Stimulated activated CD8-positive, alpha-beta memory T cell treated with anti-CD3 and anti-CD28 coated beads, Interleukin-2, amount 100 ng/mL, for 1 hour (primary cell): ENCODE data around the gene TMEM258.

ENCODE experiments used
- DNase-seq, 2 donors: peaks; one replicate each; pipeline ENCODE4 v3.0.0-alpha.2; 2020; ENCODE audit warnings: low read depth in 2 of 2

The TMEM258 gene

GRCh38 chr11:61820174-61820573 is 27.8 kb upstream of the TMEM258 start:
- DNase-seq, result no peak

- no peak for DNase-seq
Measured at GRCh38 chr11:61817471-61818202, 25.2 kb upstream of the TMEM258 start.

DNA sequence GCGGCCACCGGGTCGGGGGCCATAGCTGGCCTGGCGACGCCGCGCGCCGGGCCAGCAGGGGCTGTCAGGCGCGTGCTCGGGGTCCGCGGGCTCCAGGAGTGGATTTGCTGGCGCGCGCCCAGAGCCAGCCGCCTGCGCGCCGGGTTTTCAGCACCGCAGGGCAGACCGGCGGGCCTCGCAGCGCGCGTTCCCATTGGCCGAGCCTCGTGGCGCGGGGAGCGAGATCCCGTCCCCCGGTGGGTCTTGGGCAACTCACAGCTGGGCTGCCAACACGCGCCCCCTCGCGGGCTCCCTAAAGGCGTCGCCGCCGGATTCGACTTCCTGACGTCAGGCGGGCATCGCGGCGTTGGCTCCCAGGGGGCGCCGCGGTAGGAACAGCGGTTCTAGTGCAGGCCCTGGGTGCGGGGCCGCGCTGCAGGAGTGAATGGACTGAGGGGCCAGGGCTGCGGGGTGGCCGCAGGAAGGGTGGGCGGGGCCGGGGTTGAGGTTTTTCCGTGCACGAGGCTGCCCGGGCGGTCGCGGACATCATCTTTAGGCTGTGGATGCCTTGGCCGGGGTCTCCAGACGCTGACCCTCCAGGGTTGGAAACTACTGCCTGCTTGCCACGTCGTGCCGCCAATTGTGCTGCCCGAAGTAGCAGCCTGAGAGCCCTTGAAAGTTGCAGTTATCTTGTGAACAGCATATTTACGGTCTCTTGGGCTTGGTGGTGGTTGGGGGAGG is 24.5 kb upstream of the TMEM258 start, which contains the start of gene FADS1:
Gene FADS1, minus strand, starts transcription at position 268 of the 720 bp plus-strand sequence. Its CDS starts 74 bp downstream, at position 194.
- DNase-seq, result peak in 1 of 2 donors; percentile 41

DNA sequence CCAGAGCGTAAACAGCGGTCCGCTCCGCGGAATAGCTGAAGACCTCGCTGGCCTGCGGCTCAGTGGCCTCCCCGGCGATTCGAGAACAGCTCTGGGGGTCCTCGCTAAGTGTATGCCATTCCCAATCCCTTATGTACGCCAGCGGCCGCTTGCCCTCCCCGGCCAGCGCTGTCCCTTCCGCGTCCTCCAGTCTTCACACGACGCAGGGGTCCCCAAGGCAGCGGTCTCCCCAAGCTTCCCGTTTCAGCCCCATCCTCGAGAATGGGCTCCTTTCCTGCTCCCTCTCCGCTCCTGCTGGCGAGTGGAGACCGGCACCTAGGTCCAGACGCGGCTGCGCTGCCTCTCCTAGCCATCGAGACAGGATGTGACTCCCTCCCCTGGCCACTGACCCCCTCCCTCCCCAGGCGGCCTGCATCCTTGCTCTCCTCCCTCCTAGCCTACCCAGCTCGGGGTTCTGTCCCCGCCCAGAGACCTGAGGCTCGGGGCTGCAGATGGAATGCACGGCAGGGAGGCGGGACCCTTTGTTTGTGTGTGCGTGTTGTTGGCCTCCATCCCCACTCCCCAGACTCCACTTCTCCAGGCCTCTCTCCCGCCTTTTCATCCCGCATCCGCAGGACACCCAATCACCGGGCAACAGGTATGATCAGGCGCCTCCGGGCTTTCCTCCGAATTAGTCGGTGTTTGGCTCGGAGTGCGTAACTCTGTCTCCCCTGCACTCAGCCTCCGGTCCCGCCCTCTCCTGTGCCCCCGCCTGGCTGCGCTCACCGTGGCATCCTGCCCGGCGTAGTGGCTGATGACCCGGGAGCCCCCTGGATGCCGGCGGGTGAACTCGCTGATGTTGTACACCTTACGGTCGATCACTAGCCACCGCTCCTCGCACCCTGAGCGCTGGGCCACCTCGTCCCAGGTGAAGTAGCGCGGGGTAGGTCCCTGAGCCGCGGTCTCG is 23.7 kb upstream of the TMEM258 start:
- no peak for DNase-seq

DNA sequence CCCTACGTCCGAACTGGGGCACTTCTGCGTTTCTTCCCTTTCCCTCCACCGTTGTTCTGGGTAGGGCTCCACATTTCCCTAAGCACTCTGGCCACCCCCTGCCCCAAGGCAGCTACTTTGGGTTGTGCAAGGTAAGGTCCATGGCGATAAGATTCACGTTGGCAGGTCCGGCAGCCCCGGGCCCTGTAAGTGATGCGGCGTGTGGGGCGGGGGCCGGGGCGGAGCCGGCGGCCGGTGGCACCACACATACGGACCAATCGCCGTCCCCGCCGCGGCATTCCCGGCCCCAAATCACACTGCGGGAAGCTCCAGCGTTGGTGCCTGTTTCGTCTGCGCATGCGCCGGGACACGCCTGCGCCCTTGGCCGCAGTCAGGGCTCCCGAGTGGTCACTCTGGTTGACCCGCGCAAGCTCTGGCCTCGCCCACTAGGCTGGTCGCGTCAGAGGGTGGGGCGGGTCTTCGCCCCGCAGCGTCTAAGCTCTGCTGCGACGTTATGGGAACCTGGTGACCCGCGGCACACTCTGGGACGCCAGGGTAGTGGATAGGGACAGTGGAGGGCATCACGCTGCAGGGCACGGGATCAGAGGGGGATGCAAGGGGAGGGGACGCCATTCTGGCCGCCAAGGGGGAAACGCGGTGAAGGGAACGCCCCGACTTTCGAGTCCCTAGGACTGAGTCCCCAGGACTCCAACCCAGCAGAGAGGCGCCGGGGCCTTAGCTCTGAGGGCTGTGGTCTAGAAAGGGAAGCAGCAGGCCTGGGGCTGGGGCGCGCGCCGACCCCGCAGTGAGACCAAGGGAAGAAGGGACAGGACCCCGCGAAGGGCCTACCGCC is 22.8 kb upstream of the TMEM258 start:
- no peak for DNase-seq

DNA sequence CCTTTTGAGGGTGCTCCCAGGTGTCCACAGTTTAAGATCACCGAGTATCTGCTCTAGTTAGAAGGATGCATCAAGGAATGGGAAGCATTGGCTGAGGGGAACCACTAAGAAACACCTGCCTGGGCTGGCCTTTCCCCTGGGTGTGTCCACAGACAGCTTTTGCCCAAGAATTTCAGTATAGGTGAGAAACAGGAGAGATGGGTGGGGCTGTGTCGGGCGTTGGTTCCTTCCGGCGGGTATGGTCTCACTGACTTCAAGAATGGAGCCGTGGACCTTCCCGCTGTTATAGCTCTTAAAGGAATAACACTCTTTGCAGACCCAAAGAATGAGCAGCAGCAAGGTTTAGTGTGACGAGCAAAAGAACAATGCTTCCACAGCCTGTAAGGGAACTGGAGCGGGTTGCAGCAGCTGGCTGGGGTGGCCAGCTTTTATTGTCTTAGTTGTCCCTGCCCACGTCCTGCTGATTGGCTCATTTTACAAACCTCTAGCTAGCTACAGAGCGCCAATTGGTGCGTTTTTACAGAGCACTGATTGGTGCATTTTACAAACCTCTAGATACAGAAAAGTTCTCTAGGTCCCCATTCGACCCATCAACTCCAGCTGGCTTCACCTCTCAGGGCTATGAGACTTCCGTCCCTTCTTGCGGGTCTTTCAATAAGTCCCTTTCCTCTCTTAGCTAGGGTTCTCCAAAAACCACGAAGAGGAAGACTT is 22.0 kb upstream of the TMEM258 start:
- no peak for DNase-seq

- DNase-seq, result no peak
Measured at GRCh38 chr11:61812736-61813411, 20.5 kb upstream of the TMEM258 start.

- no peak for DNase-seq
Measured at GRCh38 chr11:61811831-61812230, 19.4 kb upstream of the TMEM258 start.

GRCh38 chr11:61810671-61811175 is 18.3 kb upstream of the TMEM258 start:
- no peak for DNase-seq

DNA sequence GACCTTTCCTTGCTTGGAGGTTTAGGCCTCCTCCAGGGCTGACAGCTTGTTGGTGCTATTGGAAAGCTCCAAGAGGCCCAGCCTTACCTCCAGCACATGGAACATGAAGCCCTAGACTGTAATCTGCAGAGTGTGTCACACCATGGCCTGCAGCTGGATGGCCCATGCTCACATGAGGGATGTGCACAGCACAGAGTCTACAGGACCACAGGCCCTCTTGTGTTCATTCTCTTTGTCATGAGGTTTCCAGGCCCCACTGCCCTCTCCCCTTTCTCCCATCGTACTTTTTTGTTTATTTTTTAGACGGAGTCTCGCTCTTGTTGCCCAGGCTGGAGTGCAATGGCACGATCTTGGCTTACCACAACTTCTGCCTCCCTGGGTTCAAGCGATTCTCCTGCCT is 14.4 kb upstream of the TMEM258 start:
- DNase-seq, result no peak

GRCh38 chr11:61805146-61805545 is 12.7 kb upstream of the TMEM258 start:
- DNase-seq, result no peak

- no peak for DNase-seq
Measured at GRCh38 chr11:61803889-61804647, 11.7 kb upstream of the TMEM258 start.

- no peak for DNase-seq
Measured at GRCh38 chr11:61802605-61803004, 10.2 kb upstream of the TMEM258 start.

DNA sequence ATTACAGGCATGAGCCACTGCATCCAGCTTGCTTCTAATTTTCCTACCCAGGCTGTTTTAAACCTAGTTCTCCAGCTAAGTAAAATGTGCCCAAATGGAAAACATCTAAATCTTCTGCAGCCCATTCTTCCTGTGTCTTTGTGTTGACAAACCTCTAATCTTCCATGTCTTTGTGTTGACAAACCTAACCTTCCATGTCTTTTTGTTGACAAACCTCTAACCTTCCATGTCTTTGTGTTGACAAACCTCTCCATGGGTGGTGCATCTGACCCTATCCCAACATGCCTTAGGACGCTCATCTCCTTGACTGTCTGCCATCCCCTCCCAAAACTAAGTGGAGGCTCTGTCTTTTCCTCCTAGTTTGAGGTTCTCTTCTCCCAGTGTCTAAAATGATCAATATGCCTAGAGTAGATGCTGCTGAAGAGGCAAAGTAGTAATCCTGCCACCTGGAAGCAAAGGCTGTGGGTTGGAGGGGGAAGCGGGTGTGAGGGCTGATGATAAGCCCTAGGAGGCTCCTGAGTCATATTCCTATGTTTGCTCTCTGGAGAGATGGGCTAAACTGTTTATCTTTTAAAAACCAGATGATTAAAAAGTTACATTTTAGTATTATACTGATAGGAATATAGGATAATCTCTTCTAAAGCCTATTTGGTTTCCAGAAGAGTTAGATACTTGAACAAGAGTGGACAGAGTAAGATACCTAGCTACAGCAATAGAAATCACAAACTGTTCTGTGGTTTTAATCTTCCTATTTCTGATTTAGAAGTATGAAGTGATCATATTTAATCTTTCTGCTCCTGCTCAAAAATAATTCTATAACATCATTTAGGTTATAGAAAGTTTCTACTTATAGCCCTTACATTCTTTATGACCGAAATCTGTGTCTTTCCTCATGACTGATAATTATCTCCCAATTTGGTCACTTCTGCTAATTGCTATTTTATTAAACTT is 8.2 kb upstream of the TMEM258 start:
- no peak for DNase-seq

DNA sequence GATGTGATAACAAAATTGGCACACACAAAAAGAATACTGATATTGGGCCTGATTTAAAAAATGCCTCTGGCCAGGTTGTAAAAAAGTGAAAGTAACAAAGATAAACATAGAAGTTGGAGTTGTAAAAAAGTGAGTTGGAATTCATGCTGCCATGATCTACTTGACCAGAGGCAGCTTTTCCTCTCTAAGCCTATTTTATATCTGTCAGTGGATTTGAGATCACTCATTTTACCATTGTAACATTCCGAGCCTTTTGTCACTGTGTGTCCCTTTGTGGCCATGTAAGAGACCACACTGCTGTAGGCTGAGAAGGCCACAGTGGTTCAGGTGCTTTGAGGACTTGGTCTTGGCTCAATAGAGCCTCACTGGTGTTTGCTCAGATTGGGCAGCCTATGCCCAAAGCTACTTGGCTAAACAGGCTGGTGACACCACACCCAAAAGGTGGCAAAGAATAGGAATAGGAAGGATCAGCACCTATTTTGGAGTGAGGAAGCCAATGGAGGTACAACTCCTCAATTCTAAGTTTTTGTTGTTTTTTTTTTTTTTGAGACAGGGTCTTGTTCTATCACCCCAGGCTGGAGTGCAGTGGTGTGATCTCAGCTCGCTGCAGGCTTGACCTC is 7.4 kb upstream of the TMEM258 start:
- DNase-seq, result no peak

DNA sequence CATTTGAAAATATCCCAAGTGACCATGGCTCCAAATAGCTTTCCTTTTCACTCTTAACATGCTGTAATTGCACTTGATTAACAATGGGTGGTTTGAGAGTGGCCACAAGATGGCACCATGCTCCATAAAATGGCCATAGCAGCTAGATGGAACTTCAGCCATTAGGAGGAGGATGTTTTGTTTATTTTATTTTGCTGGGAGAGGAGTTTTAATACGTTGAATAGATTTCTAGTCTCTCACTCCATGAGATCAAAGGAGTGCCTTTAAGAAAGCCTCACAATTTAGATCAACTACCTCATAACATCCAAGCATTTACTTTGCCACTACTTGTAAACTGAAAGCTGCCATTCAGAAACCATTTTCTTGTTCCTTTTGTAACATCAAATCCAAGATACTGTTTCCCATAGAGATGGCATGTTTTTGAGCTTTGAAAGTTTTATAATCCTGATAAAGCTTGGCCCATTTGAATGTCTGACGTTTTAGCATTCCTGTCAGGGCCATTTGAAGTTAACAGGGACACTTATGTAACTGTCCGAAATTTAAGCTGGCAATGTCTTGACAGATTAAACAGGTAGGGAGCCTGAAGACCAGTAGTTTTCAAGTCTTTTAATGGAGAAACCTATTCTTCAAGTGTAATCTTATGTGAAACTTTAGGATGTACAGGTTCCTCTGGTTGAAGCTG is 5.0 kb upstream of the TMEM258 start:
- peak; percentile 39 to 45 for DNase-seq
